MM.1S (cell line): ENCODE measurements around the gene CCDC18.
"Not testable (repeated sequence)": the region's sequence is repeated elsewhere in the genome, so short reads cannot be mapped to it uniquely, and the experiment has no call there.

ENCODE experiments used
- CTCF ChIP-seq: fragments of 300-600 bp; sonication (generic); IDR thresholded peaks from 2 replicates; pipeline ENCODE4 v1.5.1; 2016; ENCODE audit warnings: antibody characterized with exemption, low read length, mixed read lengths
- EZH2 ChIP-seq: fragments of 300-600 bp; sonication (generic); optimal IDR thresholded peaks from 2 replicates; pipeline ENCODE3; 2017; ENCODE audit warnings: low read depth, mild to moderate bottlenecking, antibody characterized with exemption, low read length, mixed read lengths
- EZH2phosphoT487 ChIP-seq: fragments of 300-600 bp; sonication (generic); IDR thresholded peaks from 2 replicates; pipeline ENCODE4 v1.6.1; 2018; ENCODE audit warnings: antibody characterized with exemption, low read length

- TF ChIP-seq EZH2, CTCF, EZH2phosphoT487: not testable (repeated sequence)
Measured at GRCh38 chr1:93275262-93275633, 94.7 kb downstream of the CCDC18 start.
